H1 (cell line): Measurements from ENCODE around the gene CANT1. TPM values are rescaled to one million over a fixed set of nuclear protein-coding genes. Genes with fewer than 3 reads are reported as not detected.

Experiments used
- CTCF ChIA-PET: fragments of 300-600 bp; sonication (Branson Sonifier 250); formaldehyde crosslinking; loops from one replicate; lab custom pipeline; 2021; ENCODE audit not compliant: partially characterized antibody; lab: Charles Lee
- POLR2A ChIA-PET: fragments of 300-600 bp; sonication (Branson Sonifier 250); formaldehyde crosslinking; loops from one replicate; lab custom pipeline; 2021; ENCODE audit warnings: inconsistent platforms; ENCODE audit not compliant: partially characterized antibody; lab: Charles Lee
- DNase-seq, 2 experiments: peaks; one replicate each; pipeline versions ENCODE4 v3.0.0 to v3.0.0-alpha.2; 2010 to 2022; ENCODE audit warnings: low spot score in 2 of 2, low read depth in 1 of 2, mixed read lengths in 1 of 2
- FAIRE-seq: peaks from 2 replicates; lab custom pipeline; 2011; peaks lifted over from hg19 to GRCh38; lab: Jason Lieb, UNC
- H2AFZ ChIP-seq: 2 replicates; pipeline ENCODE4 v1.8.1; 2012; ENCODE audit warnings: low read length, inconsistent platforms
- H2AK5ac ChIP-seq: 2 replicates; pipeline ENCODE4 v1.6.1; 2013; ENCODE audit warnings: low read depth, low read length
- H2BK120ac ChIP-seq: replicated peaks from 2 replicates; pipeline ENCODE3; 2013; ENCODE audit warnings: low read depth, low read length, inconsistent platforms
- H2BK12ac ChIP-seq: 2 replicates; pipeline ENCODE4 v1.6.1; 2013; ENCODE audit warnings: low read depth, low read length
- H2BK15ac ChIP-seq: 2 replicates; pipeline ENCODE4 v1.6.1; 2013; ENCODE audit warnings: low read length
- H2BK20ac ChIP-seq: 2 replicates; pipeline ENCODE4 v1.6.1; 2013; ENCODE audit warnings: low read length
- H2BK5ac ChIP-seq: 2 replicates; pipeline ENCODE4 v1.6.1; 2013; ENCODE audit warnings: low read depth, low read length
- H3K14ac ChIP-seq: 2 replicates; pipeline ENCODE4 v1.6.1; 2013; ENCODE audit warnings: inconsistent platforms; ENCODE audit not compliant: insufficient read length
- H3K18ac ChIP-seq: 2 replicates; pipeline ENCODE4 v1.6.1; 2013; ENCODE audit warnings: low read length; ENCODE audit errors: extremely low read depth
- H3K23ac ChIP-seq: 2 replicates; pipeline ENCODE4 v1.6.1; 2013; ENCODE audit warnings: inconsistent platforms; ENCODE audit not compliant: insufficient read length
- H3K23me2 ChIP-seq: 2 replicates; pipeline ENCODE4 v1.6.1; 2013; ENCODE audit warnings: low read depth, low read length
- H3K27ac ChIP-seq: 2 replicates; pipeline ENCODE4 v1.6.1; 2011; ENCODE audit warnings: low read depth, low read length, inconsistent platforms
- H3K27me3 ChIP-seq, 4 experiments: replicated peaks in 1 of 4; 1 replicate in 1 of 4; 2 replicates in 3 of 4; pipeline versions ENCODE4 v1.6.1 to v1.8.1; 2011 to 2013; ENCODE audit warnings: low read length in 3 of 4, mild to moderate bottlenecking in 3 of 4, inconsistent platforms in 2 of 4, mixed read lengths in 2 of 4, moderate library complexity in 1 of 4; ENCODE audit not compliant: control insufficient read depth in 3 of 4, insufficient read depth in 3 of 4; ENCODE audit errors: extremely low read depth in 1 of 4
- H3K36me3 ChIP-seq, 4 experiments: 2 replicates each; pipeline versions ENCODE4 v1.6.1 to v1.8.1; 2011 to 2013; ENCODE audit warnings: mild to moderate bottlenecking in 4 of 4, low read length in 3 of 4, moderate library complexity in 2 of 4, control low read depth in 1 of 4, inconsistent platforms in 1 of 4; ENCODE audit not compliant: insufficient read depth in 4 of 4, control insufficient read depth in 2 of 4
- H3K4ac ChIP-seq: replicated peaks from 2 replicates; pipeline ENCODE3; 2013; ENCODE audit warnings: low read length, low read depth, mixed read lengths, inconsistent platforms; ENCODE audit not compliant: insufficient read length
- H3K4me1 ChIP-seq, 4 experiments: replicated peaks in 1 of 4; 1 replicate in 1 of 4; 2 replicates in 3 of 4; pipeline versions ENCODE4 v1.6.1 to v1.8.1; 2011 to 2013; ENCODE audit warnings: low read length in 3 of 4, inconsistent platforms in 2 of 4, mixed read lengths in 1 of 4; ENCODE audit not compliant: insufficient read depth in 4 of 4, control insufficient read depth in 3 of 4
- H3K4me2 ChIP-seq, 2 experiments: 2 replicates each; pipeline versions ENCODE4 v1.6.1 to v1.8.1; 2011 to 2013; ENCODE audit warnings: low read depth in 2 of 2, low read length in 2 of 2, control low read depth in 1 of 2, inconsistent platforms in 1 of 2, mild to moderate bottlenecking in 1 of 2; ENCODE audit not compliant: insufficient read depth in 1 of 2
- H3K4me3 ChIP-seq, 4 experiments: fragments of 200-600, 300-600 bp in 1 of 4; sonication (generic), shearing (Covaris generic), sonication (Bioruptor Twin) in 1 of 4; 2 replicates each; pipeline versions ENCODE4 v1.5.1 to v1.8.1; 2011 to 2016; ENCODE audit warnings: low read length in 4 of 4, low read depth in 3 of 4, control low read depth in 2 of 4, inconsistent platforms in 2 of 4, mild to moderate bottlenecking in 2 of 4, mixed read lengths in 1 of 4, moderate library complexity in 1 of 4; ENCODE audit not compliant: insufficient read depth in 2 of 4; ENCODE audit errors: extremely low read depth in 1 of 4
- H3K56ac ChIP-seq: replicated peaks from 2 replicates; pipeline ENCODE3; 2013; ENCODE audit warnings: low read depth, mild to moderate bottlenecking, mixed read lengths, low read length, inconsistent platforms; ENCODE audit not compliant: insufficient read length
- H3K79me1 ChIP-seq: 2 replicates; pipeline ENCODE4 v1.6.1; 2013; ENCODE audit warnings: low read depth, low read length, control low read depth
- H3K79me2 ChIP-seq, 2 experiments: 2 replicates each; pipeline versions ENCODE4 v1.6.1 to v1.8.1; 2012 to 2013; ENCODE audit warnings: low read length in 2 of 2, mild to moderate bottlenecking in 2 of 2, inconsistent platforms in 1 of 2; ENCODE audit not compliant: insufficient read depth in 2 of 2, control insufficient read depth in 1 of 2
- H3K9ac ChIP-seq, 4 experiments: replicated peaks in 1 of 4; 1 replicate in 1 of 4; 2 replicates in 3 of 4; pipeline versions ENCODE4 v1.6.1 to v1.8.1; 2011 to 2013; ENCODE audit warnings: low read depth in 3 of 4, low read length in 3 of 4, control low read depth in 2 of 4, mild to moderate bottlenecking in 2 of 4, moderate library complexity in 2 of 4, inconsistent platforms in 1 of 4; ENCODE audit errors: extremely low read depth in 1 of 4
- H3K9me3 ChIP-seq, 2 experiments: 2 replicates each; pipeline versions ENCODE4 v1.6.1 to v1.8.1; 2012 to 2013; ENCODE audit warnings: mild to moderate bottlenecking in 2 of 2, moderate library complexity in 2 of 2, control low read depth in 1 of 2, inconsistent platforms in 1 of 2, low read depth in 1 of 2, low read length in 1 of 2, mixed read lengths in 1 of 2; ENCODE audit not compliant: insufficient read depth in 2 of 2
- H4K20me1 ChIP-seq, 2 experiments: replicated peaks in 1 of 2; 2 replicates each; pipeline versions ENCODE3 to v1.8.1; 2011 to 2013; ENCODE audit warnings: inconsistent platforms in 2 of 2, low read length in 2 of 2, mild to moderate bottlenecking in 1 of 2; ENCODE audit not compliant: insufficient read depth in 2 of 2, control insufficient read depth in 1 of 2
- H4K5ac ChIP-seq: 2 replicates; pipeline ENCODE4 v1.6.1; 2013; ENCODE audit warnings: low read length, low read depth, mixed read lengths, inconsistent platforms; ENCODE audit not compliant: insufficient read length
- H4K8ac ChIP-seq: 2 replicates; pipeline ENCODE4 v1.8.0; 2013; ENCODE audit warnings: mild to moderate bottlenecking, moderate library complexity, low read length, inconsistent platforms; ENCODE audit not compliant: insufficient read depth; ENCODE audit errors: extremely low read depth
- H4K91ac ChIP-seq: replicated peaks from 2 replicates; pipeline ENCODE3; 2013; ENCODE audit warnings: low read length, mixed read lengths, inconsistent platforms; ENCODE audit not compliant: insufficient read length
- CBX8 ChIP-seq: fragments of 300-800, 300-1000 bp; sonication (generic); IDR thresholded peaks from 2 replicates; pipeline ENCODE4 v1.7.1; 2016; ENCODE audit warnings: low read depth, low read length, borderline replicate concordance
- CEBPB ChIP-seq: IDR thresholded peaks from 2 replicates; pipeline ENCODE4 v1.6.1; 2012; ENCODE audit warnings: low read depth, low read length
- CHD2 ChIP-seq: IDR thresholded peaks from 2 replicates; pipeline ENCODE4 v1.6.1; 2012; ENCODE audit warnings: low read length, improper control_type of control experiment
- HDAC2 ChIP-seq, 2 experiments: fragments of 300-600 bp in 1 of 2; sonication (generic) in 1 of 2; IDR thresholded peaks; 2 replicates each; pipeline ENCODE4 v1.6.1; 2011 to 2012; ENCODE audit warnings: low read depth in 2 of 2, low read length in 2 of 2, mild to moderate bottlenecking in 2 of 2, moderate library complexity in 2 of 2, borderline replicate concordance in 1 of 2, inconsistent platforms in 1 of 2
- JUN ChIP-seq: IDR thresholded peaks from 2 replicates; pipeline ENCODE4 v1.6.1; 2011; ENCODE audit warnings: low read depth, mild to moderate bottlenecking, improper control_type of control experiment, low read length
- POLR2A ChIP-seq, 2 experiments: IDR thresholded peaks; 1 replicate in 1 of 2; 2 replicates in 1 of 2; pipeline ENCODE4 v1.6.1; 2011; ENCODE audit warnings: low read depth in 2 of 2, low read length in 2 of 2, mild to moderate bottlenecking in 2 of 2; ENCODE audit errors: control extremely low read depth in 1 of 2
- RXRA ChIP-seq: IDR thresholded peaks from 2 replicates; pipeline ENCODE4 v1.6.1; 2011; ENCODE audit warnings: low read depth, mild to moderate bottlenecking, low read length, moderate library complexity; ENCODE audit not compliant: insufficient read depth
- SIN3A ChIP-seq, 2 experiments: IDR thresholded peaks in 1 of 2; conservative IDR thresholded peaks in 1 of 2; 2 replicates each; pipeline ENCODE4 v1.6.1; 2011 to 2012; ENCODE audit warnings: low read length in 2 of 2, improper control_type of control experiment in 1 of 2, low read depth in 1 of 2, mild to moderate bottlenecking in 1 of 2
- SIX5 ChIP-seq: IDR thresholded peaks from 2 replicates; pipeline ENCODE4 v1.6.1; 2011; ENCODE audit warnings: mild to moderate bottlenecking, low read depth, low read length
- ZNF274 ChIP-seq: IDR thresholded peaks from 2 replicates; pipeline ENCODE4 v1.7.0; 2012; ENCODE audit warnings: low read length, borderline replicate concordance; ENCODE audit errors: extremely low read depth
- WGBS, 2 experiments: shearing (Covaris generic) in 1 of 2; methylation state at CpG; one replicate each; pipeline versions ENCODE4 v1.1.6 to v1.1.7; 2013 to 2015; ENCODE audit warnings: low lambda C conversion rate in 2 of 2, mixed read lengths in 2 of 2, inconsistent platforms in 1 of 2, low coverage in 1 of 2, missing lambda C conversion rate in 1 of 2; ENCODE audit not compliant: insufficient replicate concordance in 2 of 2, insufficient coverage in 1 of 2, insufficient read length in 1 of 2; ENCODE audit errors: extremely low coverage in 1 of 2, missing lambda C conversion rate in 1 of 2; 5-methylcytosine and 5-hydroxymethylcytosine counted together
- polyA plus RNA-seq, 7 experiments: library from polyadenylated mRNA; depleted of rRNA in 3 of 7; stranded (reverse) in 5 of 7; unstranded in 2 of 7; fragments of >200 nt in 5 of 7; fragments of 200-250 nt in 2 of 7; gene quantifications; 1 replicate in 5 of 7; 2 replicates in 1 of 7; 4 replicates in 1 of 7; pipeline versions ENCODE4 v1.2.1 to v1.2.3, GENCODE V29; 2011 to 2013; ENCODE audit warnings: missing spikeins in 2 of 7, mixed read lengths in 2 of 7
- total RNA-seq: library from RNA; stranded (reverse); fragmentation: NEBNext Ultra II Directional; extraction: Animal tissue kit (Norgen Biotek cat#: 25700); gene quantifications from 2 replicates; pipeline ENCODE4 v1.2.1, GENCODE V29; 2021

Gene CANT1
- total and polyA plus RNA-seq, 2 of the 8 experiments (the other 6 are each of a cell fraction or from before 2014, with no cell fraction given) = 23.0 to 32.6 TPM

DNA sequence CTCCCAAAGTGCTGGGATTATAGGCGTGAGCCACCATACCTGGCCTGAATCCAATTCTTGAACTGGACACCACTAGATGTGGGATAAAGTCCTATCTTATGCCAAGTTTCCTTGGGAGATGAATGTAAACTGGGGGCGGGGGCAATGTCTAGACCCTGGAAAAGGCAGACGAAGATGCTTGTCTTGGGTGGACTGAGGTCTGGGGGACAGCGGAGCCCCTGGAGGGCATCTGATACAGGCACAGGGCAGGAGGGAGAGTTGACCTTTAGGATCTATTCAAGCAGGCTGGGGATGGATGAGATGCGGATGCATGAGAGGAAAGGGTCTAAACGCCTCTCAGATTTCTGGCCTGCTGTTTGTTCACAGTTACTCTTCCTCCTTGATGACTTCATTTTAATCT lies 26.1 kb upstream of the CANT1 start:
- no peak overlapping the region for H3K4me3 ChIP-seq
- H3K27me3 ChIP-seq = peaks cover 0 to 3% (median 1%) of the 10 kb centered on the region in 4 experiments; a peak in 3 of 7 replicates
- no peaks in the 10 kb centered on the region for H3K79me2 ChIP-seq
- peaks cover 0 to 2% of the 10 kb centered on the region in 2 experiments for H4K20me1 ChIP-seq
- POLR2A ChIA-PET = no interaction called here
- no peaks in the 10 kb centered on the region for H3K79me1 ChIP-seq
- no peak overlapping the region for H2BK15ac ChIP-seq
- no peak overlapping the region for H2BK5ac ChIP-seq
- no peak overlapping the region for H3K9ac ChIP-seq
- no peak overlapping the region for H4K8ac ChIP-seq
- H4K91ac ChIP-seq = no peak overlapping the region
- TF ChIP-seq SIN3A (conservative IDR thresholded peaks at IDR 0.05 in 1 of 2, IDR thresholded peaks at IDR 0.05 in 1 of 2; ENCODE audit: low read depth in 1 of 2, low read length in 2 of 2) (no peak), CHD2 (no peak), JUN (no peak), SIX5 (no peak), POLR2A (IDR thresholded peaks at IDR 0.05; ENCODE audit: control extremely low read depth in 1 of 2, low read depth in 2 of 2, low read length in 2 of 2) (no peak), HDAC2 (IDR thresholded peaks at IDR 0.05; ENCODE audit: borderline replicate concordance in 1 of 2, low read depth in 2 of 2, low read length in 2 of 2) (no peak), CBX8 (no peak), ZNF274 (no peak), RXRA (no peak), CEBPB (no peak)
- H2AFZ ChIP-seq = no peak overlapping the region
- H3K14ac ChIP-seq = no peak overlapping the region
- CTCF ChIA-PET = interaction anchor here (0.8 to 6.8 kb wide), 9 partner anchors 8 to 150 kb away, joined by 3 to 63 read pairs (median 5); no protein-coding TSS in a partner anchor
- H3K18ac ChIP-seq = no peak overlapping the region
- FAIRE-seq (no peak), DNase-seq (no peak)
- no peak overlapping the region for H2BK120ac ChIP-seq
- H3K23ac ChIP-seq = no peak overlapping the region
- H3K56ac ChIP-seq = no peak overlapping the region
- H3K9me3 ChIP-seq = no peaks in the 10 kb centered on the region
- H3K4ac ChIP-seq = no peak overlapping the region
- H2BK20ac ChIP-seq = no peak overlapping the region
- H2BK12ac ChIP-seq = no peak overlapping the region
- H3K23me2 ChIP-seq = no peaks in the 10 kb centered on the region
- H3K4me1 ChIP-seq = no peaks in the 10 kb centered on the region
- no peak overlapping the region for H3K27ac ChIP-seq
- 90% methylated on average over 6 of the region's 6 CpGs; no CpG with 5 or more reads in 1 of the 2 experiments for WGBS, 2 experiments
- H2AK5ac ChIP-seq = no peak overlapping the region
- H3K36me3 ChIP-seq = no peaks in the 10 kb centered on the region
- H4K5ac ChIP-seq = no peak overlapping the region
- no peak overlapping the region for H3K4me2 ChIP-seq
